ENCODE measurements around the gene EPHB6.

The EPHB6 gene

GRCh38 chr7:142880876-142881505 lies 26.1 kb downstream of the EPHB6 start:
- no peak for DNase-seq

GRCh38 chr7:142881586-142882337 lies 26.9 kb downstream of the EPHB6 start:
- no peak for DNase-seq

GRCh38 chr7:142882338-142882678 lies 27.4 kb downstream of the EPHB6 start:
- no peak for DNase-seq

- DNase-seq, result no peak
These were observed 28.3 kb downstream of the EPHB6 start for GRCh38 chr7:142883145-142883544.

GRCh38 chr7:142883571-142884285 lies 28.9 kb downstream of the EPHB6 start:
- DNase-seq, result no peak

- no peak for DNase-seq
These were observed 29.4 kb downstream of the EPHB6 start for GRCh38 chr7:142884286-142884640.

- DNase-seq, result no peak
These were observed 30.7 kb downstream of the EPHB6 start, which contains the start of gene TRPV6 for GRCh38 chr7:142885311-142886230. TRPV6 (minus strand) TSS chr7:142885745.

GRCh38 chr7:142886866-142887265 lies 32.0 kb downstream of the EPHB6 start:
- no peak for DNase-seq

GRCh38 chr7:142887282-142888015 lies 32.6 kb downstream of the EPHB6 start:
- no peak for DNase-seq

- no peak for DNase-seq
These were observed 34.9 kb downstream of the EPHB6 start for GRCh38 chr7:142889816-142890215.

GRCh38 chr7:142890874-142891485 lies 36.1 kb downstream of the EPHB6 start:
- no peak for DNase-seq

- DNase-seq, result no peak
These were observed 36.7 kb downstream of the EPHB6 start for GRCh38 chr7:142891490-142892082.

GRCh38 chr7:142892951-142893350 lies 38.1 kb downstream of the EPHB6 start:
- no peak for DNase-seq

- DNase-seq, result no peak
These were observed 39.5 kb downstream of the EPHB6 start for GRCh38 chr7:142894112-142894984.

GRCh38 chr7:142894985-142895593 lies 40.2 kb downstream of the EPHB6 start:
- no peak for DNase-seq

GRCh38 chr7:142896151-142896550 lies 41.3 kb downstream of the EPHB6 start:
- DNase-seq, result no peak

GRCh38 chr7:142896741-142897379 lies 42.0 kb downstream of the EPHB6 start:
- no peak for DNase-seq

GRCh38 chr7:142897691-142898090 lies 42.8 kb downstream of the EPHB6 start:
- DNase-seq, result no peak
